ENCODE data around the gene TESPA1.

- TF ChIP-seq POLR2AphosphoS5 (IDR thresholded peaks at IDR 0.05; ENCODE audit: low read depth, low read length), result no peak
- no peak for TF ChIP-seq REST (IDR thresholded peaks at IDR 0.05; ENCODE audit: insufficient read depth in 1 of 2, low read depth in 2 of 2, low read length in 2 of 2)
These were observed 40.9 kb upstream of the TESPA1 start for GRCh38 chr12:55025508-55025907.

Data from PFSK-1 (cell line).